ENCODE measurements around the gene SNF8.

GRCh38 chr17:48981927-48982539 lies 37.4 kb upstream of the SNF8 start:
- no peak for TF ChIP-seq CREB5 (CRISPR knock-in tag; IDR thresholded peaks at IDR 0.05; ENCODE audit: low read depth)
- TF ChIP-seq ZFP3 (CRISPR knock-in tag; IDR thresholded peaks at IDR 0.05): no peak
- no peak for TF ChIP-seq PATZ1 (CRISPR knock-in tag; IDR thresholded peaks at IDR 0.05; ENCODE audit: borderline replicate concordance)

Data from SK-N-SH treated with all-trans-retinoic acid at 6 μM for 48 hours (cell line).